ENCODE results near the gene RB1. TPM values are rescaled to one million over a fixed set of nuclear protein-coding genes. Genes with fewer than 3 reads are reported as not detected.
A peak's percentile ranks its signal among the peaks of the same experiment; 100 is the strongest.
"Not testable (repeated sequence)": the region's sequence is repeated elsewhere in the genome, so short reads cannot be mapped to it uniquely, and the experiment has no call there.

RB1 gene
- total and polyA plus RNA-seq, 4 donors = 10.0 to 69.9 (median 26.1) TPM

GRCh38 chr13:48349525-48349924 is 46.0 kb downstream of the RB1 start:
- no peak overlapping the region for H3K27ac ChIP-seq (ENCODE audit: low read depth in 1 of 2, low read length in 1 of 2)
- no peak for ATAC-seq (ENCODE audit: insufficient read depth, low FRiP score)
- H3K4me3 ChIP-seq = no peak overlapping the region
- no peak for TF ChIP-seq CTCF (IDR thresholded peaks at IDR 0.05; ENCODE audit: control extremely low read depth, extremely low read depth)
- H3K36me3 ChIP-seq (ENCODE audit: control insufficient read depth in 4 of 4, insufficient read depth in 4 of 4, low read length in 4 of 4) = peaks cover 1 to 27% (median 15%) of the 10 kb centered on the region in 4 donors
- WGBS, 2 donors = 92 to 96% methylated on average over 2 of the region's 2 CpGs
- H3K27me3 ChIP-seq (ENCODE audit: control insufficient read depth in 3 of 3, insufficient read depth in 3 of 3, low read length in 2 of 3) = no peaks in the 10 kb centered on the region
- DNase-seq = no peak
- H3K9me3 ChIP-seq (ENCODE audit: control insufficient read depth in 4 of 4, insufficient read depth in 3 of 4, low read length in 3 of 4) = peaks cover 0 to 14% (median 0%) of the 10 kb centered on the region in 4 donors
- no peak overlapping the region for H3K9ac ChIP-seq (ENCODE audit: insufficient read depth in 1 of 2, low read length in 2 of 2)
- no peaks in the 10 kb centered on the region for H3K4me1 ChIP-seq (ENCODE audit: control insufficient read depth in 5 of 5, insufficient read depth in 5 of 5, low read length in 5 of 5)

- DNase-seq (peak in 1 of 3 donors; percentile 2), ATAC-seq (ENCODE audit: insufficient read depth, low FRiP score) (no peak)
- 96 to 98% methylated on average over 2 of the region's 2 CpGs for WGBS, 2 donors
- Histone ChIP-seq H3K27ac (ENCODE audit: low read depth in 1 of 2, low read length in 1 of 2) (no peak overlapping the region), H3K4me3 (no peak overlapping the region), H3K36me3 (ENCODE audit: control insufficient read depth in 4 of 4, insufficient read depth in 4 of 4, low read length in 4 of 4) (peaks cover 0 to 27% (median 15%) of the 10 kb centered on the region in 4 donors), H3K9ac (ENCODE audit: insufficient read depth in 1 of 2, low read length in 2 of 2) (no peak overlapping the region), H3K27me3 (ENCODE audit: control insufficient read depth in 3 of 3, insufficient read depth in 3 of 3, low read length in 2 of 3) (no peaks in the 10 kb centered on the region), H3K4me1 (ENCODE audit: control insufficient read depth in 5 of 5, insufficient read depth in 5 of 5, low read length in 5 of 5) (no peaks in the 10 kb centered on the region), H3K9me3 (ENCODE audit: control insufficient read depth in 4 of 4, insufficient read depth in 3 of 4, low read length in 3 of 4) (peaks cover 0 to 20% (median 2%) of the 10 kb centered on the region in 4 donors)
- TF ChIP-seq CTCF (IDR thresholded peaks at IDR 0.05; ENCODE audit: control extremely low read depth, extremely low read depth) = no peak
Observed at GRCh38 chr13:48353590-48353989, 50.0 kb downstream of the RB1 start.

- not testable (repeated sequence) for ATAC-seq (ENCODE audit: insufficient read depth, low FRiP score); H3K27me3 ChIP-seq (ENCODE audit: control insufficient read depth in 3 of 3, insufficient read depth in 3 of 3, low read length in 2 of 3); H3K27ac ChIP-seq (ENCODE audit: low read depth in 1 of 2, low read length in 1 of 2); H3K9ac ChIP-seq (ENCODE audit: insufficient read depth in 1 of 2, low read length in 2 of 2); H3K4me1 ChIP-seq (ENCODE audit: control insufficient read depth in 5 of 5, insufficient read depth in 5 of 5, low read length in 5 of 5); H3K4me3 ChIP-seq; DNase-seq
- peaks cover 0 to 20% (median 2%) of the 10 kb centered on the region in 4 donors for H3K9me3 ChIP-seq (ENCODE audit: control insufficient read depth in 4 of 4, insufficient read depth in 3 of 4, low read length in 3 of 4)
- peaks cover 0 to 26% (median 12%) of the 10 kb centered on the region in 4 donors for H3K36me3 ChIP-seq (ENCODE audit: control insufficient read depth in 4 of 4, insufficient read depth in 4 of 4, low read length in 4 of 4)
- WGBS, 2 donors = 97 to 99% methylated on average over 2 of the region's 2 CpGs
Observed at GRCh38 chr13:48355524-48355923, 52.0 kb downstream of the RB1 start.

GRCh38 chr13:48356750-48357149 is 53.2 kb downstream of the RB1 start:
- no peak for DNase-seq
- Histone ChIP-seq H3K36me3 (ENCODE audit: control insufficient read depth in 4 of 4, insufficient read depth in 4 of 4, low read length in 4 of 4) (peaks cover 0 to 21% (median 6%) of the 10 kb centered on the region in 4 donors), H3K4me3 (no peak overlapping the region), H3K27me3 (ENCODE audit: control insufficient read depth in 3 of 3, insufficient read depth in 3 of 3, low read length in 2 of 3) (no peaks in the 10 kb centered on the region), H3K4me1 (ENCODE audit: control insufficient read depth in 5 of 5, insufficient read depth in 5 of 5, low read length in 5 of 5) (no peaks in the 10 kb centered on the region), H3K9ac (ENCODE audit: insufficient read depth in 1 of 2, low read length in 2 of 2) (no peak overlapping the region), H3K9me3 (ENCODE audit: control insufficient read depth in 4 of 4, insufficient read depth in 3 of 4, low read length in 3 of 4) (peaks cover 0 to 17% (median 2%) of the 10 kb centered on the region in 4 donors), H3K27ac (ENCODE audit: low read depth in 1 of 2, low read length in 1 of 2) (no peak overlapping the region)
- TF ChIP-seq CTCF (IDR thresholded peaks at IDR 0.05; ENCODE audit: control extremely low read depth, extremely low read depth) = no peak
- ATAC-seq (ENCODE audit: insufficient read depth, low FRiP score) = no peak
- 60 to 63% methylated on average over 3 of the region's 3 CpGs for WGBS, 2 donors

Data from lung (tissue), 12 donors.